HG02588 (cell line): Measurements from ENCODE around the gene PTPRT.
"Not testable (repeated sequence)": the region's sequence is repeated elsewhere in the genome, so short reads cannot be mapped to it uniquely, and the experiment has no call there.

Source experiments
- ATAC-seq: cut with Tn5 transposase; IDR thresholded peaks from one replicate; pipeline ENCODE4 v1.9.1; 2021; ENCODE audit warnings: mild to moderate bottlenecking, moderate library complexity; ENCODE audit not compliant: unreplicated experiment

PTPRT gene

DNA sequence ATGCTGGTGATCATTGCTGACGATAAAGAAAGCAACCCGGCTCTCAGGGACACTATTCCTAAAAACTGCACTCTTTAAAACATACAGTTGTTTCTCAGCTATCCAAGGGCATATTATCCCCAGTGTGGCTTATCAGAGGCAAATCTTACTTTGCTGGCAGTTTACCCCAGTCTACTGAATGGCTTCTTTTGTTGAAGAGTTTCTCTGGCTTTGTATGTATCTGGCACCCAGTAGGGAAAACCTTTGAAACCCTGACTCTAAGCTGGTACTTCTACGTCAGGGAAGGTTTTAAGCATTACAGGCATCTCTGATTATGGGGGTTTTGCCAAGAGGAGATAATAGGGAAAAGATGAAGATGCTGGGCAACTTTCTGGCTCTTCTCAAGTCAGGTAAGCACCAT, 933.9 kb downstream of the PTPRT start:
- ATAC-seq: no peak

DNA sequence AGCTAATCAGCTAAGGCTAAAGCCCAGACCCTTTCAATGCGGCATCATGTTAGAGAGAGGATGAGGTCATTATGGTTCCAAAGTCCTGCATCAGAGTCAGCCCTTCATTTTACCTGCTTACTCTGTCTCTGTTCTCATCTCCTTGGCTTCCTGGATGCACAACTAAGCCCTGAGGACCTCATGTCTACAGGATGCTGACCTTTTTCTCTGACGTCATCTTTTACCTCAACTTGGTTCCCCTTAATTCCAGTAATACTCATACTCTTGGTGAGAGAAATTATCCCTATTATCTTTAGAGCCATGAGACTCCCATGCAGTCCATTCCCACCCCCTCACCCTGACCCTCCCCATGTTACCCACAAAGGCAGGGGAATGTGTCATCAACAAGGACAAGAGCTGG, 935.0 kb downstream of the PTPRT start:
- ATAC-seq: no peak

DNA sequence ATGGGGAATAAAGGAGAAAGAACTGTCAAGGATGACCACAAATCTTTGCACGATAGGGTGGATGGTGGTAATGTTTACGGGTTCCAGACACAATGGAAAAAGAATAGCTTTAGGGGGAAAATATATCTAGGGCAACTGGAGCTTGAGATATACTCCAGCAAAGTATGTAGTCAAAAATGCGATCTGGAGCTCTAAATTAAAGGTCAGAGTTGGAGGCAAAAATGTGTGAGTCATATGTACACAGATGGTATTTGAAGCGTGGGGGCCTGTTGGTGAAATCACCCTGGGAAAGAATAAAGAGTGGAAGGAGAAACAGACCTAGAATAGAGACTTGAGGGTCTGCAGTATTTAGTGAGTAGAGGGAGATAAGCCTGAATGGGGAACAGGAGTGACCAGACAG, 937.6 kb downstream of the PTPRT start:
- ATAC-seq: no peak

DNA sequence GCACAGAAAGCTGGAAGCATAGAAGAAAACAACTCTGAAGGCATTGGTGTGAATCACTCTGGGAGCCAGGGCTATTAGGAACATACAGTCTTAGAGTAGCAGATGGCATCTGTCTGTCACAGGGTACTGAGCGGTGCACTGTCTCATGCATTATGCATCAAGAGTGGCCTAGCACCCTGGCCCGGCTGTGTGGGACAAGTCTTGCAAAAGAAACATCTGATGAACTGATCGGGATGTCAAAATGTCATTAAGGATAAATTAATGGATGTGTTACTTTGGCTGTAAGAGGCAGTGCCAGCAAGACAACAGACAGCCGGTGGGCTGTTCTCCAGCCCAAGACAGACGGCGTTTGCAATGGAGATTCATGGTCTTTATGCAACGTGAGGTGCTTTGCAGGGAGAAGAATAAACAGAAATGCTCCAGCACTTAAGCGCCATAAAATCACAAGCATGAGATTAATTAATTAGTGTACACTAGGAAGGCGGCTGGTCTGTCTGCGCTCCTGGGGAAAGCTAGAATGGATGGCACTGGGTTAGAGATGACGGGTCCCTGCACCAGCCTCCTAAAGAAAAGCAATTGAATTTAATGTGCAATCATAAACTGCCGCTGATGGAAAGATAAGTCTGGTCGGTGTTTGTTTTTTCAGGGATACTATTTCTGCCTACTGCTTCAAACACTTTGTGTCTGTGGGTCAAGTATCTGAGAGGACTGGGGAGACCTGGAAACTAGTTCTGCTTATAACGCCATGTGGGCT, 970.9 kb downstream of the PTPRT start:
- ATAC-seq: no peak

DNA sequence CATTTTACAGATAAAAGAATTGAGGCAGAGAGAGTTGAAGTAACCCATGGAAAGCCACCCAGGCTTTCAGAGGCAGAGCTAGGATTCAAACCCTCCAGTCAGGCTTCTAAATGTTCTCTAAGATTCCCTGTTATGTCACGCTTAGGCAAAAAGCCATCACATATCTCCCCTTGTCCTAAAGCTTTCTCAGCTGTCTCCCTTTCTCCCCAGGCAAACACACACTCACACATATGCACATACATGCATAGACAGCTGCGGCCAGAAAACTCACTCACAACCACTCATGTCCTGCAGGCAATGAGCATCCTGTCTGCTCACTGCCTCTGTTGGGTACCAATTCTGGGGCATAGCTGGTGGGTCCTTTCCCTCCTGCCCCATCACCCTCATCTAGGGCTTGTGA, 975.6 kb downstream of the PTPRT start:
- ATAC-seq: no peak

DNA sequence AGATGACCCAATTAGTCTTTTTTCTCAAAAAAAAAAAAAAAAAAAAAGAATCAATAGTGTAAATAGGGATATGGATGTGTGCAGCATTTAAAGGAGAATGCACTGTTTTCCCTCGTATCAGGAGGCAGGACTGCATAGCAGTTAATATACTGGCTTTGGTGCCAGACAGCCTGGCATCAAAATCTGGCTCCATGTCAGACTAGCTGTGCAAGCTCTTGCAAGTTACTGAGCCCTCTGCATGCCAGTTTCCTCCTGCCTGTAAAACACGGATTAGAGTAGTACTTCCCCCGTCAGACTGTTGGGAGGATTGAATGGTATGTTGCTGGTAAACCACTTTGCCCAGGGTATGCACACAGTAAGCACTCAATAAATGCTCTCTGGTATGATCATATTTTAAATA, 977.3 kb downstream of the PTPRT start:
- ATAC-seq: no peak

DNA sequence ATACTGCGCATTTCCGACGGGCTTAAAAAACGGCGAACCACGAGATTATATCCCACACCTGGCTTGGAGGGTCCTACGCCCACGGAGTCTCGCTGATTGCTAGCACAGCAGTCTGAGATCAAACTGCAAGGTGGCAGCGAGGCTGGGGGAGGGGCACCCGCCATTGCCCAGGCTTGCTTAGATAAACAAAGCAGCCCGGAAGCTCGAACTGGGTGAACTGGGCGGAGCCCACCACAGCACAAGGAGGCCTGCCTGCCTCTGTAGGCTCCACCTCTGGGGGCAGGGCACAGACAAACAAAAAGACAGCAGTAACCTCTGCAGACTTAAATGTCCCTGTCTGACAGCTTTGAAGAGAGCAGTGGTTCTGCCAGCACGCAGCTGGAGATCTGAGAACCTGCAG, 983.1 kb downstream of the PTPRT start:
- ATAC-seq: not testable (repeated sequence)

DNA sequence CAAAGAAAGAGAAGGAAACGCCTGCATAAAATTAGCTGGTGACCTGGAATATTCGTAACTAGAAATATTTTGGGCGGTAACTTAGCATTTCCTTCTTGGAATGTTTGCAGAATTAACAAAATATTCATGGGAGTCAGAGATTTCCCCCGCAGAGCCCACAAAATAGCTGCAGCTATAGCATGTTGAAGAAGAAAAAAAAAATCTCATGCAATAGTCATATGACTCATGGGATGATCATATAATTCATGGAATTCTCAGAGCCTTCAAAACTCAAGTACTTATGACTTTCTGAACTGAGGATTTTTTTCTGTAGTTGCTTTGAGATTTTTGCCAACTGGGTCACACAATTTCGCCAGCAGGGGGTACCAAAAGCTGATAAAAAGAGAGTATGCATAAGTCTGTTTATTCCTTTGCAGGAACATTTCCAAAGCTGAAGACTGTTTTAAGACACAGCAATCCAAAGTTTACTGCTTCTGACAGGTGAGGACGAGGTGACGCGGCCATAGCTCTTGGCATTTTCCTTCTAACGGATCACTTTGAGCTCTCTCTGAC, 985.5 kb downstream of the PTPRT start:
- no peak for ATAC-seq

DNA sequence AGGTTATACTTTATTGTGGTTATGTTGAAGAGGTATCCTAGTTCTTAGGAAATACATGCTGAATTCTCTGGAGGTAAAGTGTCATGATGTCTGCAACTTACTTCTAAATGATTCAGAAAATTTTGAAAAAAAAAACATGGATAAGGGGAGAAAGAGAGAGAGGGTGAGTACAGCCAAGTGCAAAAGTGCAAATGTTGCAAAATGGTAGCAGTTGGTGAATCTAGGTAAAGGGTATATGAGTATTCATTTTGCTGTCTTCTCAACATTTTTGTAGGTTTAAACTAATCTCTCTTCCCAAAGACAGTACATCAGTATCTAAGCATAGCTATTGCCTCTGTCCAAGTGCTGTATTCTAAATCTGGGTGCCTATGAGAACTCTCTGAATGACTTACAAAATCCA, 992.1 kb downstream of the PTPRT start:
- ATAC-seq: no peak

DNA sequence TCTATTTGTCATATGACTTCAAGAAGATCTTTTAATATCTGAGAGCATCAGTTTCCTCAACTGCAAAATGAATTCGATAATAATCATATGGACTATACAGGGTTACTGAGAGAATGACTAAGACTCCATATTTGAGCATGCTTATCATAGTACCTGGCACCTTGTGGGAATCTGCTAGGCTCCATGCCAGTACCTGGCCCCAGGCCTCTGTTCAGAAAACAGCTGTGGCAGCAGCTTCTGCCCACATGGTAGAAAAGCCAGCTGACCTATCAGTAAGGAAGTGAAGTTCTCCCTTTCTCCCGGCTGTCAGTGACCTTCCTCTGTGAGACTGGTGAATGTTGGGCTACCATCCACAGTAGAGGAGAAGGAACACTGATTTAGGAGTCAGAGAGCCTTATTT, 996.6 kb downstream of the PTPRT start:
- ATAC-seq: no peak

DNA sequence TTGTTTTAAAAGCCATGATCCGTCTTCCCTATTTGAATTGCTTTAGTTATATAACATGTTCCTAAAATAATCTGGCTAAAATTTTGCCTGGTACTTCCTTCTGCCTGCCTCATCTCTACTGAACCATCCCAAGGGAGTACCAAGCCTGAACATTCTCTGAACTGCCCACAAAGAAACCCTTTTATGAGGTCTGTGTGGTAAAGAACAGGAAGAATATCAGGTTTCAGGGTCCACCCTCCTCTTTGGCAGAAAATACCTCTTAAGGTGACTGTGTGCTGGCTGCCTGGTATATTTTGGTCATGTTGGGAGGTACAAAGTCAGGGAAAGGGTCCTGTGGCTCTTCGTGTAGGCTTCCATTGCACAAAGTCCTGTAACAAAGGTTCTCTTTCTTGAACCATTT, 997.4 kb downstream of the PTPRT start:
- no peak for ATAC-seq

DNA sequence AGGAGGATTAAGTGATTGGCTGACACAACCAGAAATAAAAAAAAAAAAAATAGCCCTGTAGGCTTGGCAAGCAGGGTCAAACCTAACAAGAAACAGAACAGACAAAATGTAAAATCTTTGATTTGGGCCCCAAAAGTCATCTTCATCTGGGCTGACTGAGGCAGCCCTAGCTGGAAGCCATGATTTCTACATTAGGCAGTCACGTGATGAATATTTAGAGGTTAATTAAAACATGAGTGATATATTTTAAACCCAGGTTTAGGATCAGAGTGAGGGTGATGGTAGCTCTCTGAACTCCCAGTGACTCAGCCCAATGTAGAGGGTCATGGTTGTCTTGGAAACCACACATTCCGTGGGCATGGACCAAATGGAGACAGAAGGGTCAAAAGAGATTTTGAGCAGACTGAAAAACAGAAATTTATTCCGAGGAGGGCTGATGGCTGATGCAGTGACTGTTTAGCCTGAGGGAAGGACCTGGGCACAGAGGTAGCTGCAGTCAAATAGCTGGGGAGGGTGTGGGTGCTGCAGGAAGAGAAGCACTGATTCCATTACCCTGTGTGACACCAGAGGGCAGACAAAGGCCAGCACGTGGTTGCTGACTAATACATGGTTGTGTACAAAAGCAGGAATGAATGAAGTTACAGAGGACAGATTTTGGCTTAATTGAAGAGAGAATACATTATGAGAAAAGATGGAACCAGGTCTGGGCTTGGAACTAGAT, 998.4 kb downstream of the PTPRT start:
- ATAC-seq: no peak

DNA sequence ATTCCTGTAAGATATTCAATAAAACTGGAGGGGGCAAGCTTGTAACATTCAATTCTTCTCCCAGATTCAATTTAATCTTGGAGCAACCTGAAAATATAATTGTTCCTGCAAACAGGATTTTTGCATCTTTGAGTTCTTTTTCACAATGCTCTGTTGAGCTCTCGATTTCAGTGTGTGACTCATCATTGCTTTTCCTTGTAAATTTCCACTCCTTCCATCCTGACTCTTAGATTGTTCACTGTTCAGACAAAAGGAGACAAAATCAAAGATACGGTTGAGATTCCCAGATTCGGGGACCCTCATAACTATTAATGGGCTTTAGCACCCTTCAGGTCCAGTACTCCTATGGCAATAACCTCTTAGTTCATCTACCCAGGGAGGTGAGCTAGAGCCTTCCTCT, 999.6 kb downstream of the PTPRT start:
- no peak for ATAC-seq

DNA sequence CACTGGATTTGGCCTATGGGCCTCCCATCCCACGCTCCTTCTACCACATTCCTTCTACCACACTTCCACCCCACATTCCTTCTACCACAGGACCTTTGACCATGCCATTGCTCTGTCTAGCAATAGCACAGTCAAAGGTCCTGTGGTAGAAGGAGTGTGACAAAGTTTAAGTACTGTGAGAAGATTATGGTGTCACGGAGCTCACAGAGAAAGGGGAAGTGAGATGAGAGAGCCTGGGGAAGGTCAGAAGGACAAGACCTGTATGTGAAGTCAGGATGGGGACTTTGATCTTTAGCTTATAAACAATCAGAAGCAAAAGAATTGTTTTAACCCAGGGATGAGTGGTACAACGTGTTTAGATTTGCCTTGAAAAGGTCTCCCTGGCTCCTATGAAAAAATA, 1003.4 kb downstream of the PTPRT start:
- ATAC-seq: no peak

DNA sequence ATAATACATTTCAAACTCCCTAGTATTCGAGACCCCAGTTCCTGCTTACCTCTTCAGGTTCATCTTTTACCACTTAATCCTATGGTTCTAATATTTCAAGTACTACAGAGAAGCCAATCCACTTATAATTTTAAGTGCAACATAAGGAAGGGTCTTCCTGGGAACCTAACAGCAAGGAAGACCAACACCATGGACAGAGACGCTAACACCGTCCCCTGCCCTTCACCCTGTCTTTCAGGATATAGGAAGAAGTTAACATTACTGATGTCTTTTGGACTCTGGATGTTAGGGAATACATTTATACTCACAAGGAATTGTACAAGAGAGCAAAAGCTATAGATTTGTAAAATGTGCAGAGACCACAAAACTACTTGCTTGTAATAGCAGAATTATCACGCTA, 1006.6 kb downstream of the PTPRT start:
- no peak for ATAC-seq

DNA sequence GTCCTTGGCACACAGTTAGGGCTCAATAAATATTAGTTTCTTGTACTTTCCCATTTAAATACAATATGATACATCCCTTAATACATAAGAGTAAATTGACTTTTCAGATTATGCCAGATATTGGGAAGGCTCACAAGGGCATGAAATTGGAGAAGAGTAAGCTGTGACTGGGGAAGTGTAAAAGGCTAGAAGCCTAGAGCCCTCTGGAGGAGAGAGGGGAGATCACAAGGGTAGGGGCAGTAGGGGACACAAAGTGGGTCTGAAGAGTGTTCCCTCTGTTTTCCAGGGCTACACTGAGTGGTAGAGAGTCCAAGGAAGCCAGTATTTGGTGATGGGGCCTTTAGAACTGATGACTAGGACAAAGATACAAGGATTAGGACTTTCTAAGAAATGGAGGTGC, 1008.6 kb downstream of the PTPRT start:
- ATAC-seq: no peak

DNA sequence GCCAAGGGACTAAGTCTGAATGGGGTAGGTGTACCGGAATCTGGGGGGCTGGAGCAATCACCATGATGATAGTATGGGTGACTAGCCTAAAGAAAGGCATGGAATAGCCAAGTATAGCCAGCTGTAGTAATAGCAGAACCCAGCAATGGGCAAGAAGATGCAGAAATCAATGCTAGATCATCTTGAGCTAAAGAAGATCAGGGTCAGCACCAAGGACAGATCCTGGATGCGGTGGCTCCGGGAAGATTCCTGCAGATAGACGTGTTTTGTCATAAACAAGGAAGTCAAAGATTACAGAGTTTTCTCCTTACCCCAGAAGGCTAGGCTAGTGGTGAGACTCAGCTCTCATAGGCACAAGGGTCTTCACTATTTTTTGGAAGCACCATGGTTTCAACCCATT, 1009.9 kb downstream of the PTPRT start:
- ATAC-seq: no peak

DNA sequence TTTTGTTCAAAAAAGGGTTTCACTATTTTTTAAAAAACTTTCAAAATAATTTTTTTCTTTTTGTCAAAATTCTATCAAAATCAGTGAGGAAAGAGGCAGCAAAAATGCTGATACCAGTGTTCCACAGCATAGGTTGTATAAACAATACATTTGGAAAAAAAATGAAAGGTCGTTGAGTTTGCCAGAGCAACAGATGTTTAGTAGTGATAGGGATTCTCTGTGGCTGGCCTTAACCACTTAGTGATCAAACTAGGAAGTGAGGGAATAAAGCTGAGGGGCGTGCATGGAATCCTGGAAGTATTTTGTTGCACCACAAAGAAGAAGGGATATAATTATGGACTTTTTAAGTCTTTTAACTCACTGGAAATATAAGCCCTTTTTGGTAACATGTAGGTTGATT, 1016.3 kb downstream of the PTPRT start:
- no peak for ATAC-seq

DNA sequence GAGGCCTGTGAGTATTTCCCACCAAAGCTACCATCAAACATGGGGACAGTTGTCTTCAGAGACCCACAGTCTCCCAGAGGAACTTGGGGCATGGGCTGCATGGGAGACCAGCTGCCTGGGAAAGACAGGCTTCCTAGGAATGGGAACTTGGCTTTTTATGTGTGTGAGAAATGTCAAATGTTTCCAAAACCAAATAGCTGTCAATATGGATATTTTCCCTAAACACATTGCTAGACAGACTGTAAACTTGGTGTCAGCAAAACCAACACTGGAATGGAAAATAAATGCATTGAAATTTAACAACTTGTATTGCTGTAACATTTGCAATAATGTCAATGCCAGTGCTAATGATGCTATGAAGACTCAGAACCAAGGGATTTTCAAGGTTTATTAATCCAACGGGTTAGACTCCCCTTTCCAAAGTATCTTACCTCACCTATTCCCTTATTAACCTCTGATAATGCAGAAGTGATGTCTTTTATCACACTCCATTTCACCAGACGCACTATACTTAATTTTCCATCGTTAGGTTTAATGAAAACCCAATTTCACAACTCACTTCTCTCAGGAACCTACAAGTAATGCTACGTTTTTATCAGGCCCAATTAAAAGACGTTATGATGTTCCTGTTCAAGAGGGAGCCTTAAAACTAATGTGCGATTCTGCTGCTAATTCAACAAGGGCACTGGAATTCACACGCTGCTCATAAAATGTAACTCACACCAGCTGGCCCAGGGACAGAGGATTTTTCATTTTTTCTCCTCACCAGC, 1025.4 kb downstream of the PTPRT start:
- no peak for ATAC-seq

DNA sequence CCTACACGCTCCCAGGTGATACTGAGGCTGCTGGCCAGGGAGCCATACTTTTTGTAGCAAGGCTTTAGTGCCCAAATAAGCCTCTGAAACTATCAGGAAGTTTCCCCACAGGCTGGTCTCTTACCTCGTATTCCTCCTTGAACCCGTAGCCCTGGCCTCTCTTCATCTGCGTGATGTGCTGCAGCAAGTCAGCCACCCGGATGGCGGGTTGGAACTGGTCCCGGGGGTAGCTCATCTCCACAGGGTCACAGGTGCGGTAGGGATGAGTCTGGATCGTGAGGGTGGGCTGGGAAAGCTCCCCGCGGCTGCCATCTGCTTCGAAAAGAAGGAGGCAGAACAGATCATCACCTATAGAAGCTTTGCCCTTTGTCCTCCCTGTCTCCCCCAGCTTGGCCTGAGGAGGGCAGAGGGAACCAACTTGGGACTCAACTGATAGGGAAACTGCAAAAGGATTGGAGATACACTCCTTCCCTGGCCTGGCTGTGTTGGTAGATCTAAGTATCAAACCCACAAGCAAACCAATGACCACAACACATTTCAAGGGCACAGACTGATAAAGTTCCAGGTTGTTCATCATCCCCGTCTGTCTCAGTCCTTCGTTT, 1028.4 kb downstream of the PTPRT start:
- no peak for ATAC-seq

DNA sequence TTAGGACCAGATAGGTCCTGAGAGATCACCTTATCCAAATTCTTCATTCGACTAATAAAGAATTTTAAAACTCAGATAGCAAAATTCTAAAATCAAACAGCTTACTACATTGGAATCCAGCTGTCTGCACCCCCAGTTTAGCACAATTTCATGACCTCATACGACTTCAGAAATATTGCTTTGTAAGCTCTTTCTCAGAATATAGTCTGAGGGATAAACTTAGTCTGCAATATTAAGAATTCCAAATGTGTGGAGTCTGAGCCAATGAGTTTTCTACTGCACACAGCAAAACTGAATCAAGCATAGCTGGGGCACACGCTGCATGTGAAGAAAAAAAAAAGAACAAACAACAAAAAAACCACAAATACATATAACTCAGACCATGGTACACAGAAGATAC, 1029.9 kb downstream of the PTPRT start:
- ATAC-seq: no peak
